ENCODE data around the gene BHLHE40.
"Not testable (repeated sequence)": the region's sequence is repeated elsewhere in the genome, so short reads cannot be mapped to it uniquely, and the experiment has no call there.

BHLHE40 gene

GRCh38 chr3:4979428-4980228 lies at the start of gene BHLHE40:
BHLHE40 (plus strand) TSS chr3:4979437; CDS start chr3:4979719, 282 bp downstream.
- no peak for DNase-seq

- no peak for DNase-seq
Observed at GRCh38 chr3:4930501-4930900, 48.7 kb upstream of the BHLHE40 start.

- no peak for DNase-seq
Observed at GRCh38 chr3:4934050-4934449, 45.2 kb upstream of the BHLHE40 start.

- no peak for DNase-seq
Observed at GRCh38 chr3:4935347-4935746, 43.9 kb upstream of the BHLHE40 start.

GRCh38 chr3:4936982-4937614 lies 42.1 kb upstream of the BHLHE40 start:
- DNase-seq: no peak

DNA sequence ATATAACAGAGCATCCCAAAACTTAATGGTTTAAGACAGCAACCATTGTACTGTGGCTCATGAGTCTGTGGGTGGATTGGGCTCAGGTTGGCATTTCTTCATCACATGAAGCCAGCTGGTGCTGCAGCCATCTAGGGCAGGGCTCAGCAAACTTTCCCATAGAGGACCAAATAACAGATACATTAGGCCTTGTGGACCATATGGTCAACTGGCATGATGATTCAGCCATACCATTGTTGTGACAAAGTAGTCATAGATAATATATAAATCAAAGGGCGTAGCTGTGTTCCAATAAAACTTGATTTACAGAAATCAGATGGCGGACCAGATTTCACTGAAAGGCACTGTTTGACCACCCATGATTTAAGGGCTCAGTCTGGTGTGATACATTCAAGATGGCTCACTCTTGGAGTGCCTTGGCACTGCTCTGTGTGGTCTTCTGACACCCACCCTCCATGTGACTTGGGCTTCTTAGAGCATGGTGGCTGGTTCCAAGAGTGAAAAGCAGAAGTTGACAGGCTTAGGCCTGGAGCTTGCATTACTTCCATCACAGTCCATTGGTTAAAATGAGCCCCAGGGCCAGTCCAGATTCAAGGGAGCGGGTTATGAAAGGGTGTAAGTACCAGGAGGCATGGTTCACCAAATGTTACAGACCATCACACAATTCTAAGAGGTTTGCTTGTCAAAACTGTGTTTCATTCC lies 40.8 kb upstream of the BHLHE40 start:
- no peak for DNase-seq

- no peak for DNase-seq
Observed at GRCh38 chr3:4939276-4939675, 40.0 kb upstream of the BHLHE40 start.

- DNase-seq: no peak
Observed at GRCh38 chr3:4940985-4941384, 38.3 kb upstream of the BHLHE40 start.

GRCh38 chr3:4943549-4943948 lies 35.7 kb upstream of the BHLHE40 start:
- no peak for DNase-seq

GRCh38 chr3:4945324-4945723 lies 33.9 kb upstream of the BHLHE40 start:
- DNase-seq: no peak

GRCh38 chr3:4947028-4947427 lies 32.2 kb upstream of the BHLHE40 start:
- DNase-seq: no peak

DNA sequence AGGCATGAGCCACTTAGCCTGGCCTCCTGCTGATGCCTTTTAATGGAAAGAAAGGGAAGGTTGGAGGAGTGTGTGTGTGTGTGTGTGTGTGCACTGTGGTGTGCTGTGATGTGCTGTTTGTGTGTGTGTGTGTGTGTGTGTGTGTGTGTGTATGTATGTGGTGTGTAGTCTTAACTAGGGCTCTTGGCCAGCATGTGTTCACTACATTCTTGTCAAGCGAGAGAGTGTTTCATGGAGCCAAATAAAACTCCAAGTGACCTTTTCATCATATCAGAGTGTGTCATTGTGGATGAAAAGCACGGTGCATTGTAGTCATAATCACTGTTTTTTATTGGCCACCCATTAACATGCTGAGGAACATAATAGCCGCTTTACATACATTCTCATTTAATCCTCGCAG lies 30.8 kb upstream of the BHLHE40 start:
- no peak for DNase-seq

DNA sequence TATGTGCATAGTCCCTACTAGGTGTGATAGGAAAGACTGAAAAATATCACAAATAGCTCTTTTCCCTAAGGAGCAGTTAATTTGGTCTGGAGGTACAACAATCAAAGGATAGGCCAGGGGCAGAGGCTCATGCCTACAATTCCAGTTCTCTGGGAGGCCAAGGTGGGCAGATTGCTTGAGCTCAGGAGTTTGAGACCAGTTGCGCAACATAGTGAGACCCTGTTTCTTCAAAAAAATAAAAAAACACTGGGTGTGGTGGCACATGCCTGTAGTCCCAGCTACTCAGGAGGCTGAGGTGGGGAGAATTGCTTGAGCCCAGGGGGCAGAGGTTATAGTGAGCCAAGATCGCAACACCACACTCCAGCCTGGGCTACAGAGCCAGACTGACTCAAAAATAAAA lies 30.2 kb upstream of the BHLHE40 start:
- no peak for DNase-seq

- DNase-seq: no peak
Observed at GRCh38 chr3:4949659-4950058, 29.6 kb upstream of the BHLHE40 start.

- DNase-seq: no peak
Observed at GRCh38 chr3:4950351-4950784, 28.9 kb upstream of the BHLHE40 start.

DNA sequence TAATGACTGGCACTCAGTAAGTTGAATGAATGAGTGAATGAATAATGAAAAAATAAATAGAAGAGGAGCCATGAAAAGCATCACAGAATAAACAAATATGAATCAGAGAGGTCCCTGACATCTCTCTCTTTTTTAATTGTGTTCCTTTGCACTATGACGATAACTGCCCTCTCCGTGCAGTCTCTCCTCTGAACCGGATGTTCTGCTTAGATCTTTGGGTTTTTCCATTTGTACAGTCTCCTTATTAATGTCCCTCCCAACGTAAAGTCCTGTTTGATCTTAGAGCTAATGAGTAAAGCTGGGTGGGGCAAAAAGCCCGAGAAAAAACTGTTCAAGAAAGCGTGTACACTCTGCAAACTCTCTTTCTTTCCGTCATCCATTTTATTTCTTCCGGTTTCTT lies 28.3 kb upstream of the BHLHE40 start:
- no peak for DNase-seq

DNA sequence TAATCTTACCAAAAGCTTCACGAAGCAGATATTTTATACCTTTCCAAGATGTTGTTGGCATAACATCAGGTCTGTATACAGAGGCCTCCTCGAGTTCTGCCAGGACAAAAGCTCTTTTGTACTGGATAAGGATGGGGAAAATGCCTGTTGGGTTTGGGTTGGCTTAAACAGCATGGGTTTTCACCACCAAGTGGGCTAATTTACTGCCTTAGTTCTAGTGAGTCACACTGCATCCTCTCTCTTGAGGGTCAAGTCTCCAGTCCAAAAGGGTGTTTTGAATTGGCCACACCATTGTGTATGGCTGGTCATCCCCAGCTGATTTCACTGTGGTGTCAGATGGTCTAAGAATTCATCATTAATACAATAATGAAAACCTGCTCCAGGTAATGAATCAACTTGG lies 26.1 kb upstream of the BHLHE40 start:
- DNase-seq: no peak

GRCh38 chr3:4954256-4955000 lies 24.8 kb upstream of the BHLHE40 start:
- DNase-seq: no peak

DNA sequence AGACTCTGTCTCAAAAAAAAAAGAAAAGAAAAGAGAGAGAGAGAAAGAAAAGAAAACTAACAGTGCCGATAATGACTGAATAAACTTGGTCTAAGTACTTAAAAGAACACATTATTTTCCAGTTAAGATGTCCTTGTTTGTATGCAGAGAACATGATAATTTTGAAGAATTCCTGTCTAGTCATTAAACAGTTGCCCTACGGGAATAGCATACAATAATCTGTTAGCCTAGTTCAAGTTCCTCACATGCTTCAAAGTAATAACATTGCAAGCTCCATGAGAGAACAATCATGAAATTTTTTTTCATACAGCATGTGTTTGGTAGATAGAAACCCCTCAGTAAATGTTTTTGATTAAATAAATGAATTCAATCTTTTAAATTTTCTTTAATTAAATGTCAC lies 23.1 kb upstream of the BHLHE40 start:
- DNase-seq: no peak

DNA sequence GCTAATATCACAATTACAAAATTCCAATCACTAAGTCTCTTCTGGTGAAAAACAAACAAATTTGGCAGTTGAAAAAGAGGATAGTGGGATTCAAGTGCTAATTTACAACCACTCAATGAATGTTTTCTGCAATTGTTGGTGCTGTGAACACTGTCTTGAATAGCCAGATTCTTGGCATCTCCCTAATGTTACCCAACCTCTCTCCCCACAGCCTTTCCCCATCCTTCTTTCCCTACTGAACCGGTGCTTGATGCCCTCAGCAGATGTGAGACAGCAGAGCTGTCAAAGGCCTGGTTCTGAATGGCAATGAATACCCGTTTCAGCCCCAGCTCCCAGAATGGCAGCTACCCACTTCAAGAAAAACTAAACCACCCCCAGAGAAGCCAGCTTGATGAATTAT lies 22.5 kb upstream of the BHLHE40 start:
- no peak for DNase-seq

- DNase-seq: no peak
Observed at GRCh38 chr3:4957978-4958377, 21.3 kb upstream of the BHLHE40 start.

GRCh38 chr3:4959180-4959579 lies 20.1 kb upstream of the BHLHE40 start:
- DNase-seq: no peak

DNA sequence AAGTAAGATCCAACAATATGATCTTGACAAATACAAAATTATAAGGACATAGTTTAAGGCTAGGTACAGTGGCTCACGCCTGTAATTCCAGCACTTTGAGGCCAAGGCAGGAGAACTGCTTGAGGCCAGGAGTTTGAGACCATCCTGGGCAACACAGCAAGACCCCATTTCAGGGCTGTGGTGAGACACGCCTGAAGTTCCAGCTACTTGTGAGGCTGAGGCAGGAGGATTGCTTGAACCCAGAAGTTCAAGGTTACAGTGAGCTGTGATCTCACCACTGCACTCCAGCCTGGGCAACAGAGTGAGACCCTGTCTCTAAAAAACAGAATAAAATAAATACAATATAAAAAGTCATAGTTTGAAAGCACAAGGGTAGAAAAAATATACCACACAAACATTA lies 17.4 kb upstream of the BHLHE40 start:
- DNase-seq: not testable (repeated sequence)
